Peyer's patch (tissue), 4 donors: ENCODE data around the gene JUP. TPM values are rescaled to one million over a fixed set of nuclear protein-coding genes. Genes with fewer than 3 reads are reported as not detected.

Experiments used
- DNase-seq, 3 donors: peaks; one replicate each; pipeline ENCODE4 v3.0.0-alpha.2; 2017 to 2019
- H3K27ac ChIP-seq, 4 donors: fragments of 200-600 bp; sonication (generic); one replicate each; pipeline ENCODE4 v1.5.1; 2016 to 2019
- H3K27me3 ChIP-seq, 2 donors: fragments of 200-600 bp; sonication (generic); one replicate each; pipeline ENCODE4 v1.5.1; 2019
- H3K36me3 ChIP-seq, 3 donors: fragments of 200-600 bp; sonication (generic); one replicate each; pipeline ENCODE4 v1.5.1; 2016 to 2019
- H3K4me1 ChIP-seq, 4 donors: fragments of 200-600 bp; sonication (generic); one replicate each; pipeline ENCODE4 v1.5.1; 2016 to 2019
- H3K4me3 ChIP-seq, 4 donors: fragments of 200-600 bp; sonication (generic); 1 replicate in 3 of 4; 2 replicates in 1 of 4; pipeline ENCODE4 v1.5.1; 2016 to 2019; ENCODE audit warnings: mild to moderate bottlenecking in 1 of 4
- H3K9me3 ChIP-seq, 4 donors: fragments of 200-600 bp; sonication (generic); one replicate each; pipeline ENCODE4 v1.5.1; 2016 to 2019; ENCODE audit warnings: mild to moderate bottlenecking in 1 of 4
- CTCF ChIP-seq, 6 experiments: fragments of 450-650 bp in 4 of 6; fragments of 200-600 bp in 2 of 6; sonication (generic) in 1 of 6; IDR thresholded peaks; one replicate each; pipeline ENCODE4 v1.5.1; 2017 to 2019; ENCODE audit warnings: antibody characterized with exemption in 6 of 6, mild to moderate bottlenecking in 3 of 6, moderate library complexity in 1 of 6
- POLR2A ChIP-seq, 2 donors: fragments of 450-650 bp; IDR thresholded peaks; one replicate each; pipeline ENCODE4 v1.5.1; 2017; ENCODE audit warnings: antibody characterized with exemption in 2 of 2, mild to moderate bottlenecking in 2 of 2, moderate library complexity in 2 of 2
- total RNA-seq, 4 donors: library from RNA; depleted of rRNA; stranded (reverse); fragments of >200 nt; gene quantifications; one replicate each; pipeline ENCODE4 v1.1.0, GENCODE V29; 2016

Gene JUP
- total RNA-seq, 4 donors from 2014 or later, result 229 to 585 (median 505) TPM

- TF ChIP-seq CTCF (IDR thresholded peaks at IDR 0.05) (no peak), POLR2A (IDR thresholded peaks at IDR 0.05) (no peak)
- Histone ChIP-seq H3K9me3 (no peaks in the 10 kb centered on the region), H3K36me3 (no peaks in the 10 kb centered on the region), H3K27me3 (peaks cover 0 to 13% of the 10 kb centered on the region in 2 donors), H3K4me1 (peaks cover 0 to 4% (median 1%) of the 10 kb centered on the region in 4 donors), H3K27ac (no peak overlapping the region), H3K4me3 (no peak overlapping the region)
- no peak for DNase-seq
Measured at GRCh38 chr17:41739661-41740352, 46.7 kb downstream of the JUP start.

GRCh38 chr17:41738801-41739112 lies 47.8 kb downstream of the JUP start:
- H3K4me1 ChIP-seq, result peaks cover 0 to 14% (median 6%) of the 10 kb centered on the region in 4 donors
- H3K27me3 ChIP-seq, result peaks cover 0 to 23% of the 10 kb centered on the region in 2 donors
- TF ChIP-seq CTCF (IDR thresholded peaks at IDR 0.05) (no peak), POLR2A (IDR thresholded peaks at IDR 0.05) (no peak)
- no peaks in the 10 kb centered on the region for H3K9me3 ChIP-seq
- no peak overlapping the region for H3K27ac ChIP-seq
- no peak overlapping the region for H3K4me3 ChIP-seq
- H3K36me3 ChIP-seq, result no peaks in the 10 kb centered on the region
- no peak for DNase-seq

- Histone ChIP-seq H3K36me3 (no peaks in the 10 kb centered on the region), H3K4me1 (peaks cover 0 to 19% (median 6%) of the 10 kb centered on the region in 4 donors), H3K27me3 (peaks cover 0 to 28% of the 10 kb centered on the region in 2 donors), H3K9me3 (no peaks in the 10 kb centered on the region), H3K27ac (no peak overlapping the region), H3K4me3 (no peak overlapping the region)
- peak; percentile 77 to 92 (median 88) for DNase-seq
- TF ChIP-seq POLR2A (IDR thresholded peaks at IDR 0.05) (no peak), CTCF (IDR thresholded peaks at IDR 0.05) (peak; percentile 85 to 99 (median 97))
Measured at GRCh38 chr17:41738077-41738800, 48.3 kb downstream of the JUP start.

GRCh38 chr17:41737680-41738023 lies 48.9 kb downstream of the JUP start:
- DNase-seq, result no peak
- H3K4me3 ChIP-seq, result no peak overlapping the region
- H3K27ac ChIP-seq, result no peak overlapping the region
- peaks cover 0 to 19% (median 6%) of the 10 kb centered on the region in 4 donors for H3K4me1 ChIP-seq
- H3K36me3 ChIP-seq, result no peaks in the 10 kb centered on the region
- peaks cover 0 to 28% of the 10 kb centered on the region in 2 donors for H3K27me3 ChIP-seq
- TF ChIP-seq CTCF (IDR thresholded peaks at IDR 0.05) (no peak), POLR2A (IDR thresholded peaks at IDR 0.05) (no peak)
- no peaks in the 10 kb centered on the region for H3K9me3 ChIP-seq

GRCh38 chr17:41736983-41737679 lies 49.4 kb downstream of the JUP start:
- no peaks in the 10 kb centered on the region for H3K9me3 ChIP-seq
- H3K36me3 ChIP-seq, result no peaks in the 10 kb centered on the region
- H3K27ac ChIP-seq, result no peak overlapping the region
- TF ChIP-seq CTCF (IDR thresholded peaks at IDR 0.05), result no peak
- TF ChIP-seq POLR2A (IDR thresholded peaks at IDR 0.05), result no peak
- no peak overlapping the region for H3K4me3 ChIP-seq
- H3K27me3 ChIP-seq, result peaks cover 0 to 28% of the 10 kb centered on the region in 2 donors
- peaks cover 0 to 19% (median 6%) of the 10 kb centered on the region in 4 donors for H3K4me1 ChIP-seq
- no peak for DNase-seq
